Lower lobe of right lung (tissue), 2 donors: ENCODE results near the gene USP49. TPM values are rescaled to one million over a fixed set of nuclear protein-coding genes. Genes with fewer than 3 reads are reported as not detected.

Source experiments
- ATAC-seq, 2 donors: fragments of 200-7000 bp; cut with Tn5 transposase; one replicate each; pipeline ENCODE4 v1.9.1; 2020 to 2022; ENCODE audit warnings: mild to moderate bottlenecking in 2 of 2, moderate library complexity in 2 of 2
- DNase-seq: peaks from one replicate; pipeline ENCODE4 v3.0.0-alpha.2; 2020
- H3K27ac ChIP-seq: fragments of 200-600 bp; one replicate; pipeline ENCODE4 v1.8.0; 2022
- H3K27me3 ChIP-seq: fragments of 200-600 bp; one replicate; pipeline ENCODE4 v1.8.0; 2022; ENCODE audit warnings: low read depth
- H3K36me3 ChIP-seq: fragments of 200-600 bp; one replicate; pipeline ENCODE4 v1.8.0; 2022; ENCODE audit warnings: mild to moderate bottlenecking
- H3K4me1 ChIP-seq: fragments of 200-600 bp; one replicate; pipeline ENCODE4 v1.8.0; 2022
- H3K4me3 ChIP-seq: fragments of 200-600 bp; one replicate; pipeline ENCODE4 v1.8.0; 2022; ENCODE audit warnings: mild to moderate bottlenecking
- H3K9me3 ChIP-seq: fragments of 200-600 bp; one replicate; pipeline ENCODE4 v1.8.0; 2022
- intact Hi-C: fragments of 100-400 bp; cut with DNase I; formaldehyde crosslinking; loops from one replicate; pipeline ENCODE4 v1.11.0; 2022
- total RNA-seq: library from RNA; stranded (reverse); fragmentation: NEBNext Ultra II Directional; extraction: Animal tissue kit (Norgen Biotek cat#: 25700); gene quantifications from one replicate; pipeline ENCODE4 v1.2.1, GENCODE V29; 2021
- TF ChIP-seq, protein P1 (sequence below): fragments of 200-600 bp; IDR thresholded peaks from one replicate; pipeline ENCODE4 v1.8.0; 2022; ENCODE audit warnings: antibody characterized with exemption, mild to moderate bottlenecking
- donor health status: DM: no; HTN: yes; CAD: no; lungs with severe emphysema.

Gene USP49
- total RNA-seq, 1 donor from 2014 or later = 3.9 TPM

DNA sequence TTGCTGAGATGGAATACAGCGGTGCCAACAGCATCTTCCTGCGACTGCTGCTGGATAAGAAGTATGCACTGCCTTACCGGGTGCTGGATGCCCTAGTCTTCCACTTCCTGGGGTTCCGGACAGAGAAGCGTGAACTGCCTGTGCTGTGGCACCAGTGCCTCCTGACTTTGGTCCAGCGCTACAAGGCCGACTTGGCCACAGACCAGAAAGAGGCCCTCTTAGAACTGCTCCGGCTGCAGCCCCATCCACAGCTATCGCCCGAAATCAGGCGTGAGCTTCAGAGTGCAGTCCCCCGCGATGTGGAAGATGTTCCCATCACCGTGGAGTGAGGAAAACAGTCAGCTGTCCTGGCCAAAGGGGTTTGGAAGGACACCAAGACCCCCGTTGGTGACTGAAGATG, 37.2 kb upstream of the USP49 start:
- ATAC-seq = no peak
- TF ChIP-seq, protein P1, sequence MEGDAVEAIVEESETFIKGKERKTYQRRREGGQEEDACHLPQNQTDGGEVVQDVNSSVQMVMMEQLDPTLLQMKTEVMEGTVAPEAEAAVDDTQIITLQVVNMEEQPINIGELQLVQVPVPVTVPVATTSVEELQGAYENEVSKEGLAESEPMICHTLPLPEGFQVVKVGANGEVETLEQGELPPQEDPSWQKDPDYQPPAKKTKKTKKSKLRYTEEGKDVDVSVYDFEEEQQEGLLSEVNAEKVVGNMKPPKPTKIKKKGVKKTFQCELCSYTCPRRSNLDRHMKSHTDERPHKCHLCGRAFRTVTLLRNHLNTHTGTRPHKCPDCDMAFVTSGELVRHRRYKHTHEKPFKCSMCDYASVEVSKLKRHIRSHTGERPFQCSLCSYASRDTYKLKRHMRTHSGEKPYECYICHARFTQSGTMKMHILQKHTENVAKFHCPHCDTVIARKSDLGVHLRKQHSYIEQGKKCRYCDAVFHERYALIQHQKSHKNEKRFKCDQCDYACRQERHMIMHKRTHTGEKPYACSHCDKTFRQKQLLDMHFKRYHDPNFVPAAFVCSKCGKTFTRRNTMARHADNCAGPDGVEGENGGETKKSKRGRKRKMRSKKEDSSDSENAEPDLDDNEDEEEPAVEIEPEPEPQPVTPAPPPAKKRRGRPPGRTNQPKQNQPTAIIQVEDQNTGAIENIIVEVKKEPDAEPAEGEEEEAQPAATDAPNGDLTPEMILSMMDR = no peak
- H3K27me3 ChIP-seq = no peaks in the 10 kb centered on the region
- peaks cover 97% of the 10 kb centered on the region for H3K36me3 ChIP-seq
- H3K27ac ChIP-seq = no peak overlapping the region
- intact Hi-C loops = loop anchor here (10.0 kb wide), 1 partner anchor 112 kb away; no protein-coding TSS in a partner anchor
- H3K4me3 ChIP-seq = no peak overlapping the region
- DNase-seq = no peak
- no peaks in the 10 kb centered on the region for H3K9me3 ChIP-seq
- peaks cover 32% of the 10 kb centered on the region for H3K4me1 ChIP-seq

DNA sequence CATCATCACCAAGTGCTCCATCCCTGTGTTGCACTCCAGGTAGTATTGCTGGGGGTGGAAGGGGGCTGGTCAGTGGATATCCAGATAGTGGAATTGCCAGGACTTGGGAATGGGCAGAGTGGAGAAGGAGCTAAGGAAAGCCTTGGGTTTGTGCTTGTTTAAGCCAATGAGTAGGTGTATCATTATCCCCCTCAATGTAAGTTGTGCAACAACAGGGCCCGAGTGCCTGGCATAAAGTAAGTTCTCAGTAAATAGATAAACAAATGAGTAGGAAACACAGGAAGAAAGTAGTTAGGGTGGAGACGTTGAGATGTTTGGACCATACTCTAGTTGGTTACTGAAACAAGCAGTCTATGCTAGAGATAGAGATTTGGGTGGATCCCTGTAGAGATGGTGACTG, 36.6 kb upstream of the USP49 start:
- intact Hi-C loops = loop anchor here (10.0 kb wide), 1 partner anchor 113 kb away; no protein-coding TSS in a partner anchor
- no peak for ATAC-seq
- no peak for DNase-seq
- Histone ChIP-seq H3K4me1 (peaks cover 26% of the 10 kb centered on the region), H3K27me3 (no peaks in the 10 kb centered on the region), H3K36me3 (peaks cover 98% of the 10 kb centered on the region), H3K27ac (no peak overlapping the region), H3K9me3 (no peaks in the 10 kb centered on the region), H3K4me3 (no peak overlapping the region)
- TF ChIP-seq, protein P1 = no peak

DNA sequence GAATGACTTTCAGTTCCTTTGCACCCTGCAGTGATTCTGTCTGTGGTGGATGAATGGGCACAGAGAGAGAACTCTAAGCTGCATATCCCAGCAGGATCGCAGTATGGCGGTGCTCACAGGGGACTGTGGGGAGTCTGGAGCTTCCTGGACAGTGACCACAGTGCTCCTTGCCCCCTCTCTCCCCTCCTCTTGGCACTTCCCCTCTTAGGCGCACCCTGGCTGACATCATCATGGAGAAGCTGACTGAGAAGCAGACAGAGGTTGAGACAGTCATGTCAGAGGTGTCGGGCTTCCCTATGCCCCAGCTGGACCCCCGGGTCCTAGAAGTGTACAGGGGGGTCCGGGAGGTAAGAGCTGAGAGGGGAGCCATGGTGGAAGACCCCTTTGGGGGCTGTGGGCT, 34.7 kb upstream of the USP49 start:
- Histone ChIP-seq H3K27ac (no peak overlapping the region), H3K4me3 (no peak overlapping the region), H3K4me1 (peaks cover 9% of the 10 kb centered on the region), H3K9me3 (no peaks in the 10 kb centered on the region), H3K27me3 (no peaks in the 10 kb centered on the region), H3K36me3 (peaks cover 87% of the 10 kb centered on the region)
- ATAC-seq (peak; percentile 25 to 42), DNase-seq (no peak)
- intact Hi-C loops = loop anchor here (10.0 kb wide), 1 partner anchor 115 kb away; no protein-coding TSS in a partner anchor
- TF ChIP-seq, protein P1 = no peak

DNA sequence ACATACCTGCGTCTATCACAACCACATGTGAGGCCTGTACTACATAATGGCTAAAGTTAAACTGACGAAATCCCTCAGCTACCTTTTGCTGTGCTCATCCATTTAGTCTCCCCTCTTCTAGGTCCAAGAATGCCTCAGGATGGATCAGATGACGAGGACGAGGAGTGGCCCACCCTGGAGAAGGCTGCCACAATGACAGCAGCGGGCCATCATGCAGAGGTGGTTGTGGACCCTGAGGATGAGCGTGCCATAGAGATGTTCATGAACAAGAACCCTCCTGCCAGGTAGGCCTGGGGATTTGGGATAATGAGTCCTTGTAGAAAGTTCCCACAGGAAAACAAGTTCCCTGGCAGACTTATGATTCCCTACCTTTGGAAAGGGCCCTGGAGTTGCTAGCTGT, 32.1 kb upstream of the USP49 start:
- intact Hi-C loops = no loop called here
- no peaks in the 10 kb centered on the region for H3K27me3 ChIP-seq
- no peak overlapping the region for H3K27ac ChIP-seq
- ATAC-seq (no peak), DNase-seq (no peak)
- H3K4me1 ChIP-seq = peaks cover 21% of the 10 kb centered on the region
- H3K4me3 ChIP-seq = no peak overlapping the region
- H3K9me3 ChIP-seq = no peaks in the 10 kb centered on the region
- TF ChIP-seq, protein P1 = no peak
- peaks cover 61% of the 10 kb centered on the region for H3K36me3 ChIP-seq

DNA sequence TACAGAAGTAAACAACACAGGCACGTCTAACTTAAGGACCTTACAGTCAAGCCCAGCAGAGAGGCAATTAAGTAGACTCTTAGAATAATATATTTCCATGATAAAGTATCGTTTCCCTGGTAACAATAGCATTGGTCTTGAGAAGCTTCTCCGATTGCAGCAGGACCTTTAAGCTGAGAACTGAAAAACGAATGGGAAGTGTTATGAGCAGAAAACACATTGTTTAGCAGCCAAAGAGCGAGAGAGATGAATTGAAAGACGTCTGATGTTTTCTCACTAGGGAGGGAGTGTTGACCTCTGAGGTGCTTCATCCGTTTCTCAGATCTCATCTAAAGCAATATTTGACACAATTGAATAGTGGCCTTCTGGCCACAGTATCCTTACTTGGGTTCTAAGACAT, 27.0 kb upstream of the USP49 start:
- Histone ChIP-seq H3K27me3 (no peaks in the 10 kb centered on the region), H3K4me1 (peaks cover 34% of the 10 kb centered on the region), H3K36me3 (peaks cover 10% of the 10 kb centered on the region), H3K9me3 (no peaks in the 10 kb centered on the region), H3K4me3 (peak overlapping the region; percentile 73), H3K27ac (peak overlapping the region; percentile 97)
- intact Hi-C loops = no loop called here
- TF ChIP-seq, protein P1 = no peak
- DNase-seq (no peak), ATAC-seq (no peak)

DNA sequence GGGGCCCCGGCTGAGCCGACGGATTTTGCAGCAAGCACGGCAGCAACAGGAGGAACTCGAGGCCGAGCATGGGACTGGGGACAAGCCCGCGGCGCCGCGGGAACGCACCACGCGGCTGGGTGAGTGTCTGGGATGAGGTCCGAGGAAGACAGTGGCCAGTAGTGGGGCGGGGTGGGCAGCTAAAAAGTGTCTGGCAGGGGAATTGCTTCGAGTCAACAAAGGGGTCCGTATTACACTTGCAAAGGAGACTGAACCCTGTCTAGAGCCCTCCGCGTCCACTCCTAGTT, 26.5 kb upstream of the USP49 start:
- no peaks in the 10 kb centered on the region for H3K27me3 ChIP-seq
- H3K4me3 ChIP-seq = peak overlapping the region; percentile 73
- intact Hi-C loops = no loop called here
- peak; percentile 40 to 51 for ATAC-seq
- no peaks in the 10 kb centered on the region for H3K9me3 ChIP-seq
- TF ChIP-seq, protein P1 = no peak
- no peak for DNase-seq
- H3K27ac ChIP-seq = peak overlapping the region; percentile 97
- peaks cover 34% of the 10 kb centered on the region for H3K4me1 ChIP-seq
- peaks cover 6% of the 10 kb centered on the region for H3K36me3 ChIP-seq
